Right lobe of liver (tissue), 4 donors: ENCODE results near the gene SMARCA2.

ENCODE experiments used
- CTCF ChIP-seq, 4 donors: fragments of 200-600 bp in 3 of 4; fragments of 450-650 bp in 1 of 4; IDR thresholded peaks; one replicate each; pipeline versions ENCODE4 v1.5.1 to v1.8.0; 2016 to 2022; ENCODE audit warnings: antibody characterized with exemption in 4 of 4, mild to moderate bottlenecking in 2 of 4
- POLR2A ChIP-seq: fragments of 450-650 bp; IDR thresholded peaks from one replicate; pipeline ENCODE4 v1.6.1; 2017; ENCODE audit warnings: antibody characterized with exemption, mild to moderate bottlenecking
- donor health status: DM: no; HTN: no; CAD: no.
- donor health status: DM: no; HTN: no; CAD: no.
- donor health status: DM: no; HTN: yes; CAD: no.

- TF ChIP-seq CTCF (IDR thresholded peaks at IDR 0.05) (no peak), POLR2A (peak; percentile 19)
Measured at GRCh38 chr9:1979741-1980367, 35.3 kb upstream of the SMARCA2 start.
